Activated T-cell treated with anti-CD3 and anti-CD28 coated beads, Interleukin-2, amount 50 U/mL, for 72 hours (primary cell): ENCODE data around the gene UBE2D3. TPM values are rescaled to one million over a fixed set of nuclear protein-coding genes. Genes with fewer than 3 reads are reported as not detected.
"Not testable (repeated sequence)": the region's sequence is repeated elsewhere in the genome, so short reads cannot be mapped to it uniquely, and the experiment has no call there.

Experiments used
- ATAC-seq, 2 donors: fragments of 150-1000 bp; cut with Tn5 transposase; replicated peaks in 1 of 2; 2 replicates each; pipeline ENCODE4 v1.10.0; 2021; ENCODE audit warnings: moderate library complexity in 2 of 2, mild to moderate bottlenecking in 1 of 2
- DNase-seq, 2 donors: peaks; one replicate each; pipeline ENCODE4 v3.0.0; 2021 to 2022; ENCODE audit warnings: mixed read lengths in 1 of 2
- H3K27ac Mint-ChIP-seq: one replicate; pipeline ENCODE4 v1.8.0; 2022; ENCODE audit warnings: mild to moderate bottlenecking, moderate library complexity, mixed read lengths
- H3K27me3 Mint-ChIP-seq: one replicate; pipeline ENCODE4 v1.8.0; 2022; ENCODE audit warnings: low read depth, mixed read lengths
- H3K36me3 Mint-ChIP-seq, 2 donors: one replicate each; pipeline ENCODE4 v1.8.0; 2022; ENCODE audit warnings: mixed read lengths in 2 of 2, mild to moderate bottlenecking in 1 of 2; ENCODE audit not compliant: insufficient read depth in 2 of 2
- H3K4me1 Mint-ChIP-seq: one replicate; pipeline ENCODE4 v1.8.0; 2022; ENCODE audit warnings: low read depth, mixed read lengths
- H3K4me3 Mint-ChIP-seq, 2 donors: one replicate each; pipeline ENCODE4 v1.8.0; 2022; ENCODE audit warnings: mild to moderate bottlenecking in 2 of 2, mixed read lengths in 2 of 2, moderate library complexity in 2 of 2
- H3K9me3 Mint-ChIP-seq, 2 donors: one replicate each; pipeline ENCODE4 v1.8.0; 2022; ENCODE audit warnings: mixed read lengths in 2 of 2
- total RNA-seq, 2 donors: library from RNA; stranded (reverse); gene quantifications; one replicate each; pipeline ENCODE4 v1.2.3, GENCODE V29; 2022

Gene UBE2D3
- total RNA-seq, result 100 to 1,000 TPM; 460 to 481 TPM

DNA sequence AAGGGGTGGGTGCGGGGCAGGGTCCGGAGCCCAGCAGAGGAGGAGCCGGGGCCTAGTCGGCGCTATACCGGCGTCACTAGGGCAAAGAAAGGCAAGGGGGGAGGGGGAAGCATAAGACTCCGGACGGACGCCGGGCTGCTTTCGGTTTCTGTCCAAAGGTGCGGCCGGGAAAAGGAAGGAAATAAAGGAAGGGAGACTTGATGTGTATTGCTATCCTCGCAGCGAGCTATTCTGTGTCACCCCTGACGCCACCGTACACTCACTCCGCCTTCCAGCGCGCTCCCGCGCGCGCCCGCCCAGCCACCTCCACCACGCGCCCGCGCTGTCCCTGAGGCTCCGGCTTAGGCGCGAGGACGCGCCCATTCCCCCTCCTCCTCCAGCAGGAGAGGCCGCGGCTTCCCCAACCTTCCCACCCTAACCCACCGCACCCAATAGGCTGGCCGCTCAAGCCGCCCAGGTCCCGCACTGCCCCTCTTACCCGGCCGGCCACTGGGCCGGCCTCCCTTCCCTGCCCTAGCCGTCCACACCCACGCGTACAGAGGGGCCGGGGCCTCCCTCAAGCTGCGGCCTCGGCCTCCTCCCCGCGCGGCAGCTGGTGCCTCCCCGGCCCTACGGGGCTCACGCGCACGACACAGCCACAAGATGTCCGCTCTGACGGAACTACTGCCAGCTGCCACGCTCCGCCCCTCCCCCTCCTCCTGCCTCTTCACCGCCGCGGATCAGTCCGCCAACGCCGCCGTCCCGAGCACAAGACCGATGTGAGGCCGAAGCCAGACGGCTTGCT, at the start of gene UBE2D3:
Gene UBE2D3, minus strand, starts transcription at position 662 of the 784 bp plus-strand sequence. CDS start 1,043 bp downstream, outside the sequence.
- peaks cover 3 to 17% of the 10 kb centered on the region in 2 donors for H3K36me3 Mint-ChIP-seq
- H3K27ac Mint-ChIP-seq, result no peak within 1 kb of the TSS
- ATAC-seq, result peak; percentile 55 to 65
- no peaks in the 10 kb centered on the region for H3K9me3 Mint-ChIP-seq
- DNase-seq, result peak; percentile 96 to 97
- H3K4me1 Mint-ChIP-seq, result peaks cover 32% of the 10 kb centered on the region
- H3K4me3 Mint-ChIP-seq, result no peak within 1 kb of the TSS
- no peaks in the 10 kb centered on the region for H3K27me3 Mint-ChIP-seq

DNA sequence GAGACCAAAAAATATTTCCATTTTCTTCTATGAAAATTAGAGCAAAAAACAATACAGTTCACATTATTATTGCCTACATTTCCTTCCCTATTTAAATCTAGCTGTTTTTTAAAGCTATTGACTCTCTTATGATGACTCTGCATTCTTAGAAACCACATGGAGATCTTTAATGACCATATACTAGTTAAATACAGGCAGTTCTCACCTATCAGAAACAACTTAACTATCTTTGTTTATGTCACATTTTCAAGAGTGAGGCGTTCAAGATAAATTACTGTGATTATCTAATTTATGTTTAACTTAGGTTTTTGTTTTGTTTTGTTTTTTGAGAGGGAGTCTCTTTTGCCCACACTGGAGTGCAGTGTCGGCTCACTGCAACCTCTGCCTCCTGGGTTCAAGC, 44.4 kb upstream of the UBE2D3 start:
- peaks cover 0 to 2% of the 10 kb centered on the region in 2 donors for H3K9me3 Mint-ChIP-seq
- no peak for ATAC-seq
- peaks cover 10 to 31% of the 10 kb centered on the region in 2 donors for H3K36me3 Mint-ChIP-seq
- H3K27me3 Mint-ChIP-seq, result no peaks in the 10 kb centered on the region
- peak overlapping the region; percentile 60 for H3K27ac Mint-ChIP-seq
- peak overlapping the region; percentile 3 to 55 for H3K4me3 Mint-ChIP-seq
- H3K4me1 Mint-ChIP-seq, result peaks cover 43% of the 10 kb centered on the region
- DNase-seq, result no peak

DNA sequence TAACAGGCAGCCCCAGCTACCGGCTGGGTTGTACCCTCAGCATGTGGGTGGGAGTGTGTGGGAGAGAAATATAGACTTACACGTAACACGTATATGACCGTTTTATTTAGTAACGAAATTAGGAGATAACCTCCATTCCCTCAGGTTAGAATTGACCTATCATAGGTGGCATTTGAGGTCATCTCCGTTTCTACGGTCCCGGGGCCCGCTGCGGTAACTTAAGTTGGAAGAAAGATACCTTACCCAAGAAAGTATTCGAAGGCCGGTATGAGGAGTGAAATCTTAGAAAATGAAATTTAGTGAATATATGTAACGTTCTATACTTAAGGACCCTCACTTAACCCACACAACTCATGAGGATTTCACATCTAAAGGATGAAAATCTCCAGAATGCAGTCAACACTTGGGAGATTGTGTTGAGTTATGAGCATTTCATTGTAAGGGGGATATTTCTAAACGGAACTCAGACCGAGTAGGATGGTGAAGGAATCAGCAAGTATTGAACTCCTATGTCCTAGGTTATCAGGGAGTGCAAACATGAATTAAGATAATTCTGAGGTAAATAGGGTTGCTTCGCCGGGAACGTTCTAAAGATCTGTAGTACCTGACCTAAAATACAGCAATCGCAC, 42.3 kb upstream of the UBE2D3 start:
- ATAC-seq (peak; percentile 26 to 32), DNase-seq (peak in 1 of 2 donors; percentile 58)
- H3K4me1 Mint-ChIP-seq, result peaks cover 64% of the 10 kb centered on the region
- H3K9me3 Mint-ChIP-seq, result peaks cover 0 to 2% of the 10 kb centered on the region in 2 donors
- H3K27me3 Mint-ChIP-seq, result no peaks in the 10 kb centered on the region
- peak overlapping the region; percentile 96 for H3K27ac Mint-ChIP-seq
- peak overlapping the region; percentile 97 to 99 for H3K4me3 Mint-ChIP-seq
- H3K36me3 Mint-ChIP-seq, result peaks cover 5 to 18% of the 10 kb centered on the region in 2 donors

DNA sequence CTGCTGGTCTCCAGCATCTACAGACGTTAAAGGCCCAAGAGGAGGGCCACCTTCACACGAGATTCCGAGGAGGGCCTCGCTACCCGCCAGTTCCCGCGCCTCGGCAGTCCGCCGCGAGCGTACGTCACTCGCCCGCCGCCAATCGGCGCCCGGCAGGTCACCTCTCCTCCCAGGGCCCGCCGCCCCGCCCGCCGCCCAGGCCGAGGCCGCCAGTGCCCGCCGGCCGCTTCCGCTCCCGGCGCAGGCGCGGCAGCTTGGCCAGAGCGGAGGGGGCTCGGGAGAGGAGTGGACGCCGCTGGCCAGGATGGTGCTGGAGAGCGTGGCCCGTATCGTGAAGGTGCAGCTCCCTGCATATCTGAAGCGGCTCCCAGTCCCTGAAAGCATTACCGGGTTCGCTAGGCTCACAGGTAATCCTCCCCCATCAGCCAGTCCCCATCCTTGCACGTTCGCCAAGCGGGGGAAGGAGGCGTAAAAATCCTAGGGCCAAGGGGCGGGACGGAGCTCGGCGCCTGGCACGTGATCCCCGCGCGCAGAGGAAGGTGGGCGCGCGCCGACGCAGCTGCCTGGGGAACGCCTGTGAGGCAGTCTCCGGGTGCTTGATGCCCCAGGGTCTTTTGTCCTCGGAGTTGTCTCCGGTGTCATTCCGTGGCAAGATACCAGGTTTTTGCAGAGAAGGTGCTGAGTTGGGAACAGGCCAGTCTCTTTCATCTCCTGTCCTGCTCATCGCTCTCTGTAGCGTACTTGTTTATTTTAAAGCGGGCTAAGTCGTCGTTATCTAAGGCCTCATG, 41.6 kb upstream of the UBE2D3 start, which contains the start of gene CISD2:
Gene CISD2, plus strand, starts transcription at position 212 of the 788 bp plus-strand sequence. Its CDS starts 93 bp downstream, at position 305.
- Mint-ChIP-seq H3K9me3 (peaks cover 0 to under 1% of the 10 kb centered on the region in 2 donors), H3K27ac (peak within 1 kb of the TSS; percentile 96), H3K36me3 (peaks cover 4 to 16% of the 10 kb centered on the region in 2 donors), H3K4me1 (peaks cover 66% of the 10 kb centered on the region), H3K27me3 (no peaks in the 10 kb centered on the region), H3K4me3 (peak within 1 kb of the TSS; percentile 97 to 99)
- ATAC-seq (peak; percentile 89 to 90), DNase-seq (peak; percentile 95 to 96)

DNA sequence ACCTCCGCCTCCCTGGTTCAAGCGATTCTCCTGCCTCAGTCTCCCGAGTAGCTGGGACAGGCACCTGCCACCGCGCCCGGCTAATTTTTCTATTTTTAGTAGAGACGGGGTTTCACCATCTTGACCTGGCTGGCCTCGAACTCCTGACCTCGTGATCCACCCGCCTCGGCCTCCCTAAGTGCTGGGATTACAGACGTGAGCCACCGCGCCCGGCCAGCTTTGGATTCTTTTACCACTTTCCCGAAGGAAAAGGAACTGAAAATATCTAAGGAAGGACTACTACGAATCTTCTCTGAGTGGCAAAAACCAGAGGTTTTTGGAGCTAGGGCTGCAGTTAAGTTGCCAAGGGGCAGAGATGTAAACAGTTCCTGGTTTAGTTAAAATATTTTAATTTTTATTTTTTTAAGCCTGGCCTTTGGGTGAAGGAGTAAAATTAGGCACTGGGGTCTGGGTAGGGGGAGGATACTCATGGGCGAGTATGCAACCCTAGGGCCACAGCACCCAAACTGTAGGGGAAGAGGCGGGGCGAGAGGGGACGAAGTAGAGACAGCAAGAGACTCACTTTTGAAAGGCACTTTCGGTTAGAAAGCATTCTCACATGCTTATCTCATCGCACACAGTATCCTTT, 40.9 kb upstream of the UBE2D3 start:
- peaks cover 4 to 15% of the 10 kb centered on the region in 2 donors for H3K36me3 Mint-ChIP-seq
- ATAC-seq, result no peak
- peak overlapping the region; percentile 96 for H3K27ac Mint-ChIP-seq
- peak; percentile 14 to 29 for DNase-seq
- no peaks in the 10 kb centered on the region for H3K27me3 Mint-ChIP-seq
- H3K4me3 Mint-ChIP-seq, result peak overlapping the region; percentile 97 to 99
- H3K9me3 Mint-ChIP-seq, result no peaks in the 10 kb centered on the region
- peaks cover 63% of the 10 kb centered on the region for H3K4me1 Mint-ChIP-seq

DNA sequence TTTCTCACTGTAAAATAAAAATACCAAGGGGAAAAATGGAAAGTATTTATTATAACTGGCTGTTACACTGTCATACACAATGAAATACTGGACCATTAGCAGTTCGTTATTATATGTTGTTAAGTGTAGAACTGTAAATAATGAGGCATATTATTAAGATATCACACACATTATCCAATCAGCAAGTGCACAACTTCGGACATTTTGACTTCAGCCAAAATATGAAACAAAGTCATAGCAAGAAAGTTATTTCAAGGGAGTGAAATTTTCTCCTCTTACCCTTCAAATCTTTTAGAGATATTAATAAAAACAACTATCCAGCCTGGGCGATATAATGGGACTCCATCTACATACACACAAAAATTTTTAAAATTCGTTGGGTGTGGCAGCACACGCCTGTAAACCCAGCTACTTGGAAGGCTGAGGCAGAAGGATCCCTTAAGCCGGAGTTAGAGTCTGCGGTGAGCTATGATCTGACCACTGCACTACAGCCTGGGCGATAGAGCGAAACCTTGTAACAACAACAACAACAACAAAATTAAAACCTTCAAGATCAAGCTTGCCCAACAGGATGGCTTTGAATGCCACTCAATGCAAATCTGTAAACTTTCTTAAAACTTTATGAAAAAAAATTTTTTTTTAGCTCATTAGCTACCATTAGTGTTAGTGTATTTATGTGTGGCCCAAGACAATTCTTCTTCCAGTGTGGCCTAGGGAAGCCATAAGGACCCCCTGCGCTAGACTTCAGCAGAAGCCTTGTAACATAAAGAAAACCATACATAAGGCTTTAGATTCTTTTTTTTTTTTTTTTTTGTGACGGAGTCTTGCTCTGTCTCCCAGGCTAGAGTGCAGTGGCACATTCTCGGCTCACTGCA, 40.2 kb upstream of the UBE2D3 start:
- H3K4me1 Mint-ChIP-seq, result peaks cover 63% of the 10 kb centered on the region
- DNase-seq (no peak), ATAC-seq (no peak)
- H3K27me3 Mint-ChIP-seq, result no peaks in the 10 kb centered on the region
- H3K27ac Mint-ChIP-seq, result peak overlapping the region; percentile 96
- H3K4me3 Mint-ChIP-seq, result peak overlapping the region; percentile 97 to 99
- H3K36me3 Mint-ChIP-seq, result peaks cover 1 to 15% of the 10 kb centered on the region in 2 donors
- no peaks in the 10 kb centered on the region for H3K9me3 Mint-ChIP-seq

DNA sequence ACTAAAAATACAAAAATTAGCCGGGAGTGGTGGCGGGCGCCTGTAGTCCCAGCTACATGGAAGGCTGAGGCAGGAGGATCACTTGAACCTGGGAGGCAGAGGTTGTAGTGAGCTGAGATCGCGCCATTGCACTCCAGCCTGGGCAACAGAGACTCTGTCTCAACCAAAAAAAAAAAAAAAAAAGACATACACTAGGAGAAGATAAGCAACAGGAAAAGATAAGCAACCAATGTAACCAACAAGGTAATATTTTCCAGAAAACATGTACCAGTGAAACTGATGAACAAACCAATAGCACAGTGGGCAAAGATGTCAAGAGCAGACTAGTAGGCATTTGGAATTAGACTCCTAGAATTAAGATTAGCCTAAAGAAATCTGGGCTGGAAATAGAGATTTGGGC, 38.0 kb upstream of the UBE2D3 start:
- Mint-ChIP-seq H3K4me3 (peak overlapping the region; percentile 49 to 79), H3K36me3 (peaks cover 5 to 21% of the 10 kb centered on the region in 2 donors), H3K4me1 (peaks cover 44% of the 10 kb centered on the region), H3K27ac (peak overlapping the region; percentile 68)
- H3K9me3 Mint-ChIP-seq, DNase-seq, ATAC-seq, H3K27me3 Mint-ChIP-seq: not testable (repeated sequence)

DNA sequence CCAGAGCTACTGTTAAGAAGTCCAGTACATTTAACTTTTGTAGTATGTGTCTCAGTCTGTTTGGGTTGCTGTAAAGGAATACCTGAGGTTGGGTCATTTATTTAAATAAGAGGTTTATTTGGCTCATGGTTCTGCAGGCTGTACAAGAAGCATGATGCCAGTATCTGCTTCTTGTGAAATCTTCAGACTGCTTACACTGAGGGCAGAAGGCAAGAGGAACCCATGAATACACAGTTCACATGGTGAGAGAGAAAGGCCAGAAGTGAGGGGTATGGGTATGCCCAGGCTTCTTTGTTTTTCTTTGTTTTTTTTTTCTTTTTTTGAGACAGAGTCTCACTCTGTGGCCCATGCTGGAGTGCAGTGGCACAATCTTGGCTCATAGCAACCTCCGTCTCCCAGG, 35.4 kb upstream of the UBE2D3 start:
- ATAC-seq (no peak), DNase-seq (no peak)
- Mint-ChIP-seq H3K4me1 (peaks cover 35% of the 10 kb centered on the region), H3K27ac (no peak overlapping the region), H3K27me3 (no peaks in the 10 kb centered on the region), H3K4me3 (no peak overlapping the region), H3K36me3 (peaks cover 15 to 36% of the 10 kb centered on the region in 2 donors), H3K9me3 (peaks cover 12 to 13% of the 10 kb centered on the region in 2 donors)

DNA sequence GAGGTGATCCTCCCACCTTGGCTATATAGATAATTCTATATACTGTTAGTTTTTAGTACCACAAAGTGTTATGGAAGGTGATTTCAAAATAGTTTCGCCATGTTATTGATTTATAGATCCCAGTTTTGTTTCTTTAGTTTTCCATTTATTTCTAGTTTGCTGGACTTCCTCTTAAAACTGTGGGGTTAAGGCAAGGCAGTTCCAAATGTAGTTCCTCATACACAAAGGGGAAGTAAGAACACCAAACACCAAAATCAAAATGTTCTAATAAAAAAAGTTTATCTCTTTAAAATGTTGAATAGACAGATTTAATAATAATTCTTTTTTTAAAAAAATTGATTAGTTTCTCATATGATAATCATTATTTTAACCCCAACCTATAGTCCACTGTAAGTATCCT, 34.7 kb upstream of the UBE2D3 start:
- DNase-seq (no peak), ATAC-seq (no peak)
- Mint-ChIP-seq H3K4me3 (no peak overlapping the region), H3K9me3 (peaks cover 12 to 13% of the 10 kb centered on the region in 2 donors), H3K36me3 (peaks cover 15 to 36% of the 10 kb centered on the region in 2 donors), H3K27me3 (no peaks in the 10 kb centered on the region), H3K4me1 (peaks cover 28% of the 10 kb centered on the region), H3K27ac (no peak overlapping the region)

DNA sequence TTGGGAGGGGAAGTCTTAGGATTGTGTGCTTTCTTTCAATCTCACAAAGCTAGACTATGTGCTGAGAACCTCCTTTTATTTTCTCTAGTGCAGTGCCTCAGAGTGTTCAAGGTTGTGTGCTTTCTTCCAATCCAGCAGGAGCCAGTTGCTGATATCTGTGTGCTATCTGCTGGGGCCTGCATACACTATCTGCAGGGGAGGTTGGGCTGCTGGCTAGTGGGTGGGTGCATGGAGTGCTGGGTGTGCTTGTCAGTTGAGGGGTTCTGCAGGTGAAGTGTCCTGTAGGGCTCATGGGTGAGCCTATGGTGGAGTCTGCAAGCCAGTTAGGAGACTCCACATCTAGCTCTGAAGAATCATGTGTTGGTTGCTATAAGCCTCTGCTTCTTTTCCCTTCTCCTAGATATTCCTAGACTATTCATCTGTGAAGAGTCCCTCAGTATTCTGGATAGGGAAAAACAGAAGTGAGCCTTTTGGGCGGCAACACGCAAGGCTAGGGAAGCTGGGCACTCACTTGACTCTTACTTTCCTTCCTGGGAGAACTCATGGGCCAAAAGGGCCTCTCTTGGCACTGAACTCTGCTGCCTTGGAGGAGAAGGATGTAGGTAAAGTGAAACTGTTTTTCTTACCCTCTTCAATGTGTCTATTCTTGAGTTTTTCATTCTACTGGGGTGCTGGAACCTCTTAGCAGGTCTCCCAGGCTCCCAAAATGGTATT, 33.4 kb upstream of the UBE2D3 start:
- Mint-ChIP-seq H3K36me3 (peaks cover 15 to 36% of the 10 kb centered on the region in 2 donors), H3K4me1 (peaks cover 15% of the 10 kb centered on the region), H3K27me3 (no peaks in the 10 kb centered on the region), H3K4me3 (no peak overlapping the region), H3K27ac (no peak overlapping the region), H3K9me3 (peaks cover 12 to 13% of the 10 kb centered on the region in 2 donors)
- ATAC-seq (no peak), DNase-seq (no peak)

DNA sequence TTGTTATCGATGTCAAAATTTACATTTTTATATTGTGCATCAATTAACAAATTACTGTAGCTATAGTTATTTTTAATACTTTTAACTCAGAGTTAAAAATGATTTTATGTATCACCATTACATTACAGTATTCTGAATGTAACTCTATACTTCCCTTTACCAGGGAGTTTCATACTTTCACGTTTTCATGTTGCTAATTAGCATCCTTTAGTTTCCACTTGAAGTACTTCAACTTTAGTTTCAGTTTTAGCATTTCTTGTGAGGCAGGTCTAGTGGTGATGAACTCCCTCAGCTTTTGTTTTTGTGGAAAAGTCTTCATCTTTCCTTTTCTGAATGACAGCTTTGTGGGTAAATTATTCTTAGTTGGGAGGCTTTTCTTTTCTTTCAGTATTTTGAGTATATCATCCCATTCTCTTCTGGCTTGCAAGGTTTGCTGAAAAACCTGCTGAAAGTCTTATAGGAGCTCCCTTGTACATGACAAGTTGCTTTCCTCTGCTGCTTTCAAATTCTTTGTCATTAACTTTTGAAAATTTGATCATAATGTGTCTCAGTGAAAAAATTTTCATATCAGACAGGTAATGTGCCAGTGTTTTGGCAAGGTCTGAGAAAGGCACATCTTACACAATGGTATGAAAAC, 31.6 kb upstream of the UBE2D3 start:
- Mint-ChIP-seq H3K4me3 (no peak overlapping the region), H3K4me1 (no peaks in the 10 kb centered on the region), H3K27me3 (no peaks in the 10 kb centered on the region), H3K36me3 (peaks cover 15 to 30% of the 10 kb centered on the region in 2 donors), H3K9me3 (peaks cover 12 to 13% of the 10 kb centered on the region in 2 donors), H3K27ac (no peak overlapping the region)
- no peak for DNase-seq
- no peak for ATAC-seq
